K562 (cell line): ENCODE results near the gene DIP2C. TPM values are rescaled to one million over a fixed set of nuclear protein-coding genes. Genes with fewer than 3 reads are reported as not detected.

Experiments used
- SRSF3 ChIP-seq: fragments of 200-400 bp; formaldehyde crosslinking; IDR thresholded peaks from 2 replicates; pipeline ENCODE4 v1.6.1; 2016; ENCODE audit warnings: mild to moderate bottlenecking, low read length, moderate library complexity; ENCODE audit not compliant: insufficient read depth
- ZBTB9 ChIP-seq: fragments of 450-650 bp; formaldehyde crosslinking; IDR thresholded peaks from 2 replicates; pipeline ENCODE4 v1.4.0; 2020; ENCODE audit warnings: mild to moderate bottlenecking, moderate library complexity
- ZMIZ1 ChIP-seq, 2 experiments: fragments of 150-350 bp in 1 of 2; IDR thresholded peaks; 2 replicates each; pipeline ENCODE4 v1.6.1; 2012 to 2016; ENCODE audit warnings: low read depth in 2 of 2, low read length in 2 of 2, mild to moderate bottlenecking in 1 of 2, moderate library complexity in 1 of 2
- polyA plus RNA-seq, 8 experiments: library from polyadenylated mRNA; depleted of rRNA in 4 of 8; stranded (reverse) in 5 of 8; unstranded in 3 of 8; fragments of >200 nt; fragmentation: Nextera tagmentation in 2 of 8; fragmentation: Illumina TruSeq in 1 of 8; extraction: Ambion mirVana in 2 of 8; extraction: Trizol in 1 of 8; gene quantifications; 2 replicates each; pipeline versions ENCODE4 v1.2.1 to v1.2.3, GENCODE V29; 2011 to 2014; ENCODE audit warnings: inconsistent platforms in 1 of 8, missing spikeins in 1 of 8
- total RNA-seq, 7 experiments: library from RNA; depleted of rRNA in 6 of 7; stranded (reverse); fragments of >200 nt in 6 of 7; fragmentation: Illumina TruSeq in 2 of 7; extraction: Trizol in 2 of 7; gene quantifications; 2 replicates each; pipeline versions ENCODE4 v1.2.1 to v1.2.3, GENCODE V29; 2011 to 2021; ENCODE audit warnings: low replicate concordance in 1 of 7

The DIP2C gene
- total and polyA plus RNA-seq, 9 of the 15 experiments (the other 6 are each of a cell fraction or from before 2014, with no cell fraction given): 0.01 TPM; not detected in 8

- no peak for TF ChIP-seq ZMIZ1 (IDR thresholded peaks at IDR 0.05; ENCODE audit: low read depth in 2 of 2, low read length in 2 of 2)
- TF ChIP-seq SRSF3: no peak
- TF ChIP-seq ZBTB9: no peak
Observed at GRCh38 chr10:546451-546850, 143.0 kb downstream of the DIP2C start (continued).
